Activated T-cell treated with anti-CD3 and anti-CD28 coated beads, Interleukin-2, amount 50 U/mL, for 48 hours (primary cell): Measurements from ENCODE around the gene IPP.
"Not testable (repeated sequence)": the region's sequence is repeated elsewhere in the genome, so short reads cannot be mapped to it uniquely, and the experiment has no call there.

Experiments
- DNase-seq, 2 experiments: peaks; one replicate each; pipeline ENCODE4 v3.0.0-alpha.2; 2020

IPP gene

DNA sequence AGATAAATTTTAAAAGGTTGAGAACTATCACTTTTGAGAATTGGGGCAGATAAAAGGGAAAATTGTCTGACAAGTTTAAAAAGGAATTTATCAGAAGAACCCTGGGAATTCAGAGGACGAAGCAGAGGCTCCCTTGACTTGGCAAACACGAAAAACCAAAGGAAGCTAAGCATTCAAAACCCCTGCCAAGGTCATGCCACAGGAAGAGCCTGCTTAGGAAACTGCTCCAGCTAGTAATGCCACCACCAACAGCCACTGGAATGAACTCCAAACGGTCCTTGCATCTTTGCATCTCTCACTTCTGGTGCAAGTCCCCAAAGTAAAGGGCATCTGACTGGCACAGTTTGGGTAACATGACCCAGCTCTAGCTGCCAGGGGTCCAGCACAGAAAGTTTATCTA, 71.3 kb downstream of the IPP start:
- DNase-seq, result no peak

DNA sequence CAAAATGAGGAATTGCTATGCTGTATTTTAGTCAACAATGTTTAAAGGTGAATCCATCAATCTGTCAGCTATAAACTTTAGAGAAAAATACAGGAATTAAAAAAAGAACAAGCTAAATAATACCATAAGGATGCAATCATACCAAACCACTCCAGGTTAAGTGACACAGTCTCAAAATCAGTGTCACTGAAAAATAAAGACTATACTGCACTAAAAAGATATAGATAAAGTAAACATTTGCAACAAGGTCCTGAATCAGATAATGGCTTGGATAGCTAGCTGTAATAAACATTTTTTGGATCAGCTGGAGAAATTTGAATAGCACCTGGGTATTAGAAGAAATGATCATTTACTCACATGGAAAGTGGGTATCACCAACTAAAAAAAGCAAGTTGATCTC, 72.0 kb downstream of the IPP start:
- no peak for DNase-seq

DNA sequence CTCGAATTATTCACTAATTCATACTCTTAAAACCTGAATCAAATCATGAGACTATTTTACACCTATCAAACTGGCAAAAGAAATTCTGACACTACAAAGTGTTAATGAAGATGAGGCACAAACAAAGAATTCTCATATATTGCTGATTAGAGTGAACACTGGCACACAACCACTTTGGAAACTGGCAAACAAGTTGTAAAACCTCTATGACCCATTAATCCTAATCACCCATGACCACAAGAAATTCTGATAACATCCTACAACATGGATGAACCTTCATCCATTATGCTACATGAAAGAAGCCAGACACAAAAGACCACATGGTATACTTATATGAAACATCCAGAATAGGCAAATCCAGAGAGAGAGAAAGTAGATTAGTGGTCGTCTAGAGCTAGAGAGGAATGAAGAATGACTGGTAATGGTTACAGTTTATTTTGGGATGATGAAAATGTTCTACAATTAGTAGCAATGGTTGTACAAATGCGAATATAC, 72.7 kb downstream of the IPP start:
- no peak for DNase-seq

DNA sequence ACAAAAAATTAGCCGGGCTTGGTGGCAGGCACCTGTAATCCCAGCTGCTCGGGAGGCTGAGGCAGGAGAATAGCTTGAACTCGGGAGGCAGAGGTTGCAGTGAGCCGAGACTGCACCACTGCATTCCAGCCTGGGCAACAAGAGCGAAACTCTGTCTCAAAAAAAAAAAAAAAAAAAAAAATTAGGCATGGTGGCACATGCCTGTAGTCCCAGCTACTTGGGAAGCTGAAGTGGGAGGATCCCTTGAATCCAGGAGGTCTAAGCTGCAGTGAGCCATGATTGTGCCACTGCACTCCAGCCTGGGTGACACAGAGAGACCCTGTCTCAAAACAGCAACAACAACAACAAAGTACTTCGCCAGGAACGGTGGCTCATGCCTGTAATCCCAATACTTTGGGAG, 73.9 kb downstream of the IPP start:
- not testable (repeated sequence) for DNase-seq

- DNase-seq, result no peak
Measured at GRCh38 chr1:45674478-45674877, 76.0 kb downstream of the IPP start.

DNA sequence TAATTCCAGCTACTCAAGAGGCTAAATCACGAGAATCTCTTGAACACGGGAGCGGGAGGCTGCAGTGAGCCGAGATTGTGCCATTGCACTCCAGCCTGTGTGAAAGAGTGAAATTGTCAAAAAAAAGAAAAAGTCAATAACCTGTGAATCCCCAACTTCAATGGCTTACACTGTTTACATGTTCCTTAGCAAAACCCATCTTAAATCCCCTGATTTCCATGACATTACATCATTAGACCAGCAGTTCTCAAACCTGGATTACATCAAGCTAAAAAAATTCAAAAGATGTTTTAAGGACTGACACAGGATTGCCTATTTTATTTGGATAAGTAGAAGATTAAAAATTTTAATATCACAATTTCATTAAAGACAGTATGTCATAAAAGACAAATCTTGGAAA, 76.5 kb downstream of the IPP start:
- DNase-seq, result no peak

- DNase-seq, result no peak
Measured at GRCh38 chr1:45669859-45670655, 80.4 kb downstream of the IPP start.

DNA sequence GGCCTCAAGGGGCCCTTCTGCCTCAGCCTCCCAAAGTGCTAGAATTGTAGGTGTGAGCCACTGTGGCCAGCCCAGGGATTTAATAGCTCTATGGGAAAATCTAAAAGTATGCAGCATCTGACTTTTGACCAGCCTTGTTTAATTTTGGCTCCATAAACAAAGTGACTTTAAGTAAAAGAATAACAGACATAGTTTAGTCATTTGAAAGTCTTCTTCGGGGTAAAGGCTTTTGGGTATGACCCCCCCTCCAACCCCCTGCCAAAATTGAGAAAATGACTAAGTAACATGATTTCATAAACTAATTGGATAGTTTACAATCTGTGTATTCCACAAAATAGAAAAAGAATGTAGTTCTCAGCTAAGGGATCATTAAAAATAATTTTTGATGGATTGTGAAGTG, 81.1 kb downstream of the IPP start:
- no peak for DNase-seq

DNA sequence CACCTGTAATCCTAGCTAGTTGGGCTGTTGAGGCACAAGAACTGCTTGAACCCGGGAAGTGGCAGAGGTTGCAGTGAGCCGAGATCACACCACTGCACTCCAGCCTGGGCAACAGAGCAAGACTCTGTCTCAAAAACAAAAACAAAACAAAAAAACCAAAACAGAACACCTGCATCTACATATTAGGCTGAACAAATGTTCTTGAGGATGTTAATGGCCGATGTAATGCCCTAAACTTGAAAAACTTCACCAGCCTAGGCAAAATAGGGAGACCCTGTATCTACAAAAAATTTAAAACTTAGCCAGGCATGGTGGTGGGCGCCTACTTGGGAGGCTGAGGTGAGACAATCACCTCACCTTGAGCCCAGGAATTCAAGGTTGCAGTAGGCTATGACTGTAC, 81.9 kb downstream of the IPP start:
- DNase-seq, result no peak

- DNase-seq, result no peak
Measured at GRCh38 chr1:45667321-45668111, 82.9 kb downstream of the IPP start.

DNA sequence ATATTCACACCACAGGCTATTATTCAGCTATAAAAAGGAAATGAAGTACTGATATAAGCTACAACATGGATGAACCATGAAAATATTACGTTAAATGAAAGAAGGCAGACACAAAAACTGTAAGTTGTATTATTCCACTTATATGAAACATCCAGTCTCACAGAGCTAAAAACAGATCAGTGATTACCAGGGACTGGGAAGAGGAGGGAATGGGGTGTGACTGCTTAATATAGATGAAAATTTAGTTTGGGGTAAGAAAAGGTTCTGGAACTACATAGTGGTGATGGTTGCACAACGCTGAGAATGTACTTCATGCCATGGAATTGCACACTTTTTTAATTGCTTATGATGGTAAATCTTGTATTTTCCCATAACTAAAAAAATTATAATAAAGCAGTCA, 83.6 kb downstream of the IPP start:
- DNase-seq, result no peak

- DNase-seq, result no peak
Measured at GRCh38 chr1:45660336-45660735, 90.1 kb downstream of the IPP start.

DNA sequence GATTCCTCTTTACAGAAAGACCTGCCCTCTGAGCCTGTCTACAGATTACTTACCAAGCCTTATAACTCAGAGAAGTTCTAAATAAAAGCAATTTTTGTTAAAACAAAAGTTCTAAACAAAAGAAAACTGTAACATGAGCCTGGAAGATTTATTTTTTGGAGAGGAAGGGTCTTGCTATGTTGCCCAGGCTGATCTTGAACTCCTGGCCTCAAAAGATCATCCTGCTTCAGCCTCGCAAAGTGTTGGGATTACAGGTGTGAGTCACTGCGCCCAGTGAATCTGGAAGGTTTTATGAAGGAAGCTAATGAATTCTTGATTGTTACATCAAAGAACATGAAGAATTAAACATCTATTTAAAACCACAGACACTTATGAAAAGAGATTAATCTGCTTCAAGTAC, 91.2 kb downstream of the IPP start:
- no peak for DNase-seq

GRCh38 chr1:45658171-45658570, 92.3 kb downstream of the IPP start:
- no peak for DNase-seq

DNA sequence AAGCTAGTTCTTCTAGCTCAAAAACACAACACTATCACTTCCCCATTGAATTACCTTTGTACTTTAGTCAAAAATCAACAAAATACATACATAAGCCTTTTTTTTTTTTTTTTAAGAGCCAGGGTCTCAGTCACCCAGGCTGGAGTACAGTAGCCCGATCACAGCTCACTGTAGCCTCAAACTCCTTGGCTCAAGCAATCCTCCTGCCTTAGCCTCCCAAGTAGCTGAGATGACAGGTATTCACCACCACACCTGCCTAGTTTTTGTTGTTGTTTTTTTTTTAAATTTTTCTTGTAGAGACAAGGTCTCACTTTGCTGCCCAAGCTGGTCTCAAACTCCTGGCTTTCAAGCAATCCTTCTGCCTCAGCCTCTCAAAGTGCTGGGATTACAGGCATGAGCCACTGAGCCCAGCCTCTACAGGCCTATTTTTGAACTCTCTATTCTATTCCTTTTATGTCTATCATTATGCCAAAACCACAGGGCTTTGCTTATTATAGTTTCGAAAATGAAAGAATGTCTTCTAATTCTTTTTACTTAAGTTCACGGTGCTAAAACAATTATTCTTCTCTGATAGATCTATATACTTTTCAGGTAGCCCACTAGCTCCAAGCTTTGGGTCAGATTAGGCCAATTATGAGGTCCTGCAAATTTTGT, 93.8 kb downstream of the IPP start:
- DNase-seq, result no peak

DNA sequence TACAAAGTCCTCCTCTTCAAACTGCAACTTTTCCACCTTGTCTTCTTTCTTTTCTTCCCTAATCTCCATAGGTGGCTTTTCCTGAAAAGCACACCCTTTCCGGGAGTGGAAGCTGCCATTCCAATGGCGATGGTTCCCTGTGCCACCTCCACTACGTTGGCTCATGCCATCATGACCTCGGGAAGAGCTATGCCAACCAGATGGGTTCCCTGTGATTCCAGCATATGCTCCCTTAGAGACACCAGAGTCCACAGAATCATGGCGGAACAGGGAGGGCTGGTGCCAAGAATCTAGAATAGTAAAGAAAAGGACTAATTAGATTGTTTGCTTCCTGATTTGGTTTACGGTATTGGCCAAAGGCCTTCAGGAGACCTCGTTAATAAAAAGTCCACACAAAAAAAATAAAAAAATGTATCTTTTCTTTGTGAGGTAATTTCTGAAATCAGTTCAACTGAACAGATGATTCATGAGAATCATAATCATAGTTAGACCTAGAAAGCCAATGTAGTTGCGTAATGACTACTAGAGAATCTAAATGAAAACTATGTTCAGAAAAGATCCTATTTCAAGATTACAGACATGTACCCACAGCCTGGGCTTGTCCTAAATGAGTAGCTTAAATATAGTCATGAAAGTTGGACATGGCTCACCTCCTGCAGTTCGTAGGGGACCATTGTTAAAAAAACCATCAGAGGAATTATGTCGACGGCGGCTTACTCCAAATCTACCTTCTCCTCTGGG, 95.7 kb downstream of the IPP start:
- DNase-seq, result peak in 1 of 2 experiments; percentile 31
